K562 (cell line): ENCODE measurements around the gene ZNF791. TPM values are rescaled to one million over a fixed set of nuclear protein-coding genes. Genes with fewer than 3 reads are reported as not detected.

Experiments
- CREM ChIP-seq: IDR thresholded peaks from 2 replicates; pipeline ENCODE4 v1.6.1; 2014; ENCODE audit warnings: antibody characterized with exemption, low read depth
- CTCFL ChIP-seq: IDR thresholded peaks from 2 replicates; pipeline ENCODE4 v1.6.1; 2011; ENCODE audit warnings: borderline replicate concordance, low read depth, mild to moderate bottlenecking, moderate library complexity, low read length; ENCODE audit not compliant: insufficient read depth, poor library complexity, severe bottlenecking
- E2F4 ChIP-seq: sonication (generic); formaldehyde crosslinking; IDR thresholded peaks from 2 replicates; pipeline ENCODE4 v1.8.0; 2022; ENCODE audit warnings: mild to moderate bottlenecking, low read depth, missing genetic modification reagents
- ETV5 ChIP-seq: sonication (generic); formaldehyde crosslinking; IDR thresholded peaks from 2 replicates; pipeline ENCODE4 v1.4.0; 2020; ENCODE audit warnings: low read depth, mild to moderate bottlenecking, missing genetic modification reagents
- GABPA ChIP-seq: fragments of 200-800 bp; sonication (Bioruptor generic); conservative IDR thresholded peaks from 2 replicates; pipeline ENCODE4 v1.6.1; 2016; ENCODE audit warnings: low read depth, missing genetic modification characterization, missing compliant biosample characterization
- HINFP ChIP-seq: fragments of 450-650 bp; conservative IDR thresholded peaks from 2 replicates; pipeline ENCODE4 v1.6.1; 2016; ENCODE audit warnings: missing genetic modification characterization, low read depth, mild to moderate bottlenecking, control low read depth, missing compliant biosample characterization
- HMGN3 ChIP-seq: IDR thresholded peaks from 2 replicates; pipeline ENCODE4 v1.6.1; 2011; ENCODE audit warnings: borderline replicate concordance, low read depth, mild to moderate bottlenecking, mixed read lengths, low read length; ENCODE audit not compliant: insufficient read length; ENCODE audit errors: extremely low read depth
- MIER1 ChIP-seq: fragments of 450-650 bp; IDR thresholded peaks from 2 replicates; pipeline ENCODE4 v1.6.1; 2016; ENCODE audit warnings: antibody characterized with exemption, mild to moderate bottlenecking, low read depth
- MTA1 ChIP-seq: fragments of 450-650 bp; IDR thresholded peaks from 2 replicates; pipeline ENCODE4 v1.6.1; 2017; ENCODE audit warnings: borderline replicate concordance
- NFE2 ChIP-seq: IDR thresholded peaks from 2 replicates; pipeline ENCODE4 v1.6.1; 2014; ENCODE audit warnings: antibody characterized with exemption, low read depth
- PRDM10 ChIP-seq: fragments of 450-650 bp; IDR thresholded peaks from 2 replicates; pipeline ENCODE4 v1.6.1; 2018; ENCODE audit not compliant: partially characterized antibody
- SLC30A9 ChIP-seq: fragments of 250-450 bp; sonication (Bioruptor Pico); IDR thresholded peaks from 2 replicates; pipeline ENCODE4 v1.8.0; 2022; ENCODE audit warnings: mild to moderate bottlenecking, moderate library complexity
- SMARCB1 ChIP-seq: IDR thresholded peaks from 2 replicates; pipeline ENCODE4 v1.6.1; 2011; ENCODE audit warnings: improper control_type of control experiment, low read depth; ENCODE audit not compliant: insufficient read length
- TCF15 ChIP-seq: fragments of 250-450 bp; sonication (Bioruptor Pico); IDR thresholded peaks from 2 replicates; pipeline ENCODE4 v1.8.0; 2022; ENCODE audit warnings: moderate library complexity, mild to moderate bottlenecking, inconsistent platforms
- TSC22D4 ChIP-seq: fragments of 450-650 bp; IDR thresholded peaks from 2 replicates; pipeline ENCODE4 v1.6.1; 2016; ENCODE audit warnings: missing genetic modification characterization, missing biosample characterization, control low read depth
- ZEB2 ChIP-seq: fragments of 450-650 bp; IDR thresholded peaks from 2 replicates; pipeline ENCODE4 v1.6.1; 2016
- ZNF124 ChIP-seq: sonication (generic); formaldehyde crosslinking; IDR thresholded peaks from 2 replicates; pipeline ENCODE4 v1.8.1; 2022; ENCODE audit warnings: missing genetic modification reagents
- ZNF431 ChIP-seq: sonication (generic); formaldehyde crosslinking; IDR thresholded peaks from 2 replicates; pipeline ENCODE4 v1.8.0; 2022; ENCODE audit warnings: mild to moderate bottlenecking, missing genetic modification reagents
- polyA plus RNA-seq, 8 experiments: library from polyadenylated mRNA; depleted of rRNA in 4 of 8; stranded (reverse) in 5 of 8; unstranded in 3 of 8; fragments of >200 nt; fragmentation: Nextera tagmentation in 2 of 8; fragmentation: Illumina TruSeq in 1 of 8; extraction: Ambion mirVana in 2 of 8; extraction: Trizol in 1 of 8; gene quantifications; 2 replicates each; pipeline versions ENCODE4 v1.2.1 to v1.2.3, GENCODE V29; 2011 to 2014; ENCODE audit warnings: inconsistent platforms in 1 of 8, missing spikeins in 1 of 8
- total RNA-seq, 7 experiments: library from RNA; depleted of rRNA in 6 of 7; stranded (reverse); fragments of >200 nt in 6 of 7; fragmentation: Illumina TruSeq in 2 of 7; extraction: Trizol in 2 of 7; gene quantifications; 2 replicates each; pipeline versions ENCODE4 v1.2.1 to v1.2.3, GENCODE V29; 2011 to 2021; ENCODE audit warnings: low replicate concordance in 1 of 7

The ZNF791 gene
- total and polyA plus RNA-seq, 9 of the 15 experiments (the other 6 are each of a cell fraction or from before 2014, with no cell fraction given) = 7.8 to 22.7 (median 13.1) TPM

GRCh38 chr19:12669270-12670158 is 58.8 kb downstream of the ZNF791 start (continued):
- no peak for TF ChIP-seq SMARCB1
- TF ChIP-seq PRDM10 = no peak
- TF ChIP-seq ZEB2 = peak; percentile 100
- TF ChIP-seq MIER1 = no peak
- no peak for TF ChIP-seq SLC30A9 (CRISPR knock-in tag)
- TF ChIP-seq ETV5 (CRISPR knock-in tag) = 0 out of 2 replicates have a peak, but pooled peaks have one; percentile 64
- TF ChIP-seq MTA1 = 0 out of 2 replicates have a peak, but pooled peaks have one; percentile 22
- peak; percentile 75 for TF ChIP-seq CREM
- peak; percentile 100 for TF ChIP-seq GABPA
- TF ChIP-seq TCF15 (CRISPR knock-in tag) = 0 out of 2 replicates have a peak, but pooled peaks have one; percentile 20
- no peak for TF ChIP-seq TSC22D4 (tag)
- TF ChIP-seq ZNF431 = no peak
- no peak for TF ChIP-seq CTCFL
- TF ChIP-seq HMGN3 = no peak
- no peak for TF ChIP-seq ZNF124 (CRISPR knock-in tag)
- TF ChIP-seq NFE2 = no peak
- TF ChIP-seq E2F4 = 0 out of 2 replicates have a peak, but pooled peaks have one; percentile 31
- no peak for TF ChIP-seq HINFP (tag)
